HEK293T (cell line): Measurements from ENCODE around the gene PADI4.

Source experiments
- FOXM1 ChIP-seq: fragments of 450-650 bp; IDR thresholded peaks from 2 replicates; pipeline ENCODE4 v1.6.1; 2017; ENCODE audit warnings: mild to moderate bottlenecking, borderline replicate concordance
- PKNOX1 ChIP-seq: fragments of 450-650 bp; IDR thresholded peaks from 2 replicates; pipeline ENCODE4 v1.6.1; 2016
- SP1 ChIP-seq: fragments of 450-650 bp; IDR thresholded peaks from 2 replicates; pipeline ENCODE4 v1.6.1; 2017

GRCh38 chr1:17328855-17329254, 20.9 kb downstream of the PADI4 start:
- TF ChIP-seq PKNOX1 (no peak), SP1 (no peak), FOXM1 (no peak)
